Posterior vena cava (tissue), 2 donors: ENCODE results near the gene PINK1. TPM values are rescaled to one million over a fixed set of nuclear protein-coding genes. Genes with fewer than 3 reads are reported as not detected.
"Not testable (repeated sequence)": the region's sequence is repeated elsewhere in the genome, so short reads cannot be mapped to it uniquely, and the experiment has no call there.

ENCODE experiments used
- DNase-seq: peaks from one replicate; pipeline ENCODE4 v3.0.0-alpha.2; 2020; ENCODE audit warnings: low spot score
- intact Hi-C, 2 donors: fragments of 100-400 bp; cut with DNase I; formaldehyde crosslinking; loops; one replicate each; pipeline versions ENCODE4 v1.14.1 to v1.14.2; 2022 to 2023
- total RNA-seq, 2 donors: library from RNA; stranded (reverse); fragmentation: NEBNext Ultra II Directional; extraction: Animal tissue kit (Norgen Biotek cat#: 25700); gene quantifications; one replicate each; pipeline ENCODE4 v1.2.1, GENCODE V29; 2021
- donor health status: DM: yes; HTN: yes; CAD: no.
- donor health status: DM: yes; HTN: yes; CAD: no.

The PINK1 gene
- total RNA-seq, 2 donors from 2014 or later: 64.8 to 95.9 TPM

GRCh38 chr1:20606801-20607570 lies 26.3 kb upstream of the PINK1 start:
- intact Hi-C loops, DNase-seq: not testable (repeated sequence)

GRCh38 chr1:20609541-20609940 lies 23.7 kb upstream of the PINK1 start:
- intact Hi-C loops: no loop called here
- DNase-seq: no peak

- no peak for DNase-seq
- intact Hi-C loops: no loop called here
These were observed 22.3 kb upstream of the PINK1 start for GRCh38 chr1:20610970-20611369.

GRCh38 chr1:20611652-20612051 lies 21.6 kb upstream of the PINK1 start:
- intact Hi-C loops: no loop called here
- DNase-seq: no peak

- no peak for DNase-seq
These were observed 21.0 kb upstream of the PINK1 start for GRCh38 chr1:20612221-20612746.

GRCh38 chr1:20614131-20614579 lies 19.1 kb upstream of the PINK1 start:
- intact Hi-C loops: no loop called here
- DNase-seq: no peak

More at GRCh38 chr1:20612221-20612746, 21.0 kb upstream of the PINK1 start:
- intact Hi-C loops: no loop called here

GRCh38 chr1:20615946-20616846 lies 17.1 kb upstream of the PINK1 start:
- intact Hi-C loops: no loop called here
- no peak for DNase-seq

GRCh38 chr1:20616847-20617487 lies 16.3 kb upstream of the PINK1 start:
- no peak for DNase-seq
- intact Hi-C loops: no loop called here

- DNase-seq: no peak
- intact Hi-C loops: no loop called here
These were observed 14.7 kb upstream of the PINK1 start for GRCh38 chr1:20618550-20618949.

- intact Hi-C loops: no loop called here
- no peak for DNase-seq
These were observed 13.3 kb upstream of the PINK1 start for GRCh38 chr1:20619999-20620398.

- DNase-seq: no peak
- intact Hi-C loops: no loop called here
These were observed 12.2 kb upstream of the PINK1 start for GRCh38 chr1:20621012-20621411.

GRCh38 chr1:20624709-20625108 lies 8.5 kb upstream of the PINK1 start:
- intact Hi-C loops: no loop called here
- DNase-seq: no peak

GRCh38 chr1:20625176-20626097 lies 7.8 kb upstream of the PINK1 start:
- intact Hi-C loops: no loop called here
- no peak for DNase-seq

GRCh38 chr1:20626098-20626427 lies 7.2 kb upstream of the PINK1 start:
- intact Hi-C loops: no loop called here
- no peak for DNase-seq

- intact Hi-C loops: no loop called here
- no peak for DNase-seq
These were observed 6.7 kb upstream of the PINK1 start for GRCh38 chr1:20626524-20626923.

- intact Hi-C loops: loop anchor here in 1 of 2 donors (10.0 kb wide), 1 partner anchor 56 kb away; no protein-coding TSS in a partner anchor
- no peak for DNase-seq
These were observed 2.5 kb upstream of the PINK1 start for GRCh38 chr1:20630729-20631128.

GRCh38 chr1:20632386-20632785 lies 872 bp upstream of the PINK1 start:
- intact Hi-C loops: loop anchor here in 1 of 2 donors (10.0 kb wide), 1 partner anchor 58 kb away; no protein-coding TSS in a partner anchor
- DNase-seq: no peak

GRCh38 chr1:20634065-20634593 lies 871 bp downstream of the PINK1 start:
- DNase-seq: no peak
- intact Hi-C loops: loop anchor here in 1 of 2 donors (10.0 kb wide), 1 partner anchor 59 kb away; no protein-coding TSS in a partner anchor
